ENCODE results near the gene SRRM3.
"Not testable (repeated sequence)": the region's sequence is repeated elsewhere in the genome, so short reads cannot be mapped to it uniquely, and the experiment has no call there.

SRRM3 gene

GRCh38 chr7:76233538-76234281 lies 32.0 kb downstream of the SRRM3 start:
- Mint-ChIP-seq H3K27me3 (peaks cover 89% of the 10 kb centered on the region), H3K27ac (no peak overlapping the region), H3K4me3 (no peak overlapping the region), H3K9me3 (no peaks in the 10 kb centered on the region), H3K4me1 (no peaks in the 10 kb centered on the region)
- DNase-seq (no peak), ATAC-seq (no peak)

DNA sequence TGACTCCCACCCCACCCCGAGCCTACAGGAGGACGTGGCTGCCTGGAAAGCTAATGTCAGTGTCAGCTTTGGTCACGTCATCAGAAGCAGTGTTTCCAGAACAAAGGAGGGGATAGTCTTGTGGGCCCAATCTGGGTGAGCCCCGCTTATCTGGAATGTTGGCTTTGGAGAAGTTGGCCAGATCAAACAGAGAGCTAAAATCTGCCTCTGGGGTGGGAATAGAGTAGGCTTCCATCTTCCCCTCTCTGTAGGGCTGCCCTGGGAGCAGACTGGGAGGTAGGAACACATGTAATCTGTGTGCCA lies 32.5 kb downstream of the SRRM3 start:
- Mint-ChIP-seq H3K27me3 (peaks cover 88% of the 10 kb centered on the region), H3K4me3 (peak overlapping the region; percentile 64 to 67), H3K9me3 (no peaks in the 10 kb centered on the region), H3K27ac (no peak overlapping the region), H3K4me1 (no peaks in the 10 kb centered on the region)
- ATAC-seq (no peak), DNase-seq (no peak)

DNA sequence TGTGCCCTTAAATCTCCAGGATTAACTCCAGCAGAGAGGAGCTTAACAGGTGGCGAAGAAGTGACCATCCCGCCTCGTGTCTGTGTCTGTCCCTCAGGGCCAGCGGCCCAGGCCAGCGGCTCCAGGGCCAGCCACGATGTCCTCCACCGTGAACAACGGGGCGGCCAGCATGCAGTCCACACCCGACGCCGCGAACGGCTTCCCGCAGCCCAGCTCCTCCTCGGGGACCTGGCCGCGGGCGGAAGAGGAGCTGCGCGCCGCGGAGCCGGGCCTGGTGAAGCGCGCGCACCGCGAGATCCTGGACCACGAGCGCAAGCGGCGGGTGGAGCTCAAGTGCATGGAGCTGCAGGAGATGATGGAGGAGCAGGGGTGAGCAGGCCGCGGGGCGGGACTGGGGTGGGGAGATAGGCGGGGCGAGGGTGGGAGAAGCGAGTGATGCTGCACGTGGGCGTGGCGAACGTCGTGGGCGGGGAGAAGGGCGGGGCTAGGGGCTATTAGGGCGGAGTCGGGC lies 33.3 kb downstream of the SRRM3 start:
- Mint-ChIP-seq H3K27ac (no peak overlapping the region), H3K9me3 (no peaks in the 10 kb centered on the region), H3K4me3 (peak overlapping the region; percentile 64 to 72), H3K27me3 (peaks cover 80% of the 10 kb centered on the region), H3K4me1 (no peaks in the 10 kb centered on the region)
- ATAC-seq (peak; percentile 93), DNase-seq (peak; percentile 65 to 74)

GRCh38 chr7:76236224-76236623 lies 34.5 kb downstream of the SRRM3 start:
- no peak overlapping the region for H3K4me3 Mint-ChIP-seq
- no peaks in the 10 kb centered on the region for H3K4me1 Mint-ChIP-seq
- DNase-seq (no peak), ATAC-seq (no peak)
- H3K27ac Mint-ChIP-seq, result no peak overlapping the region
- H3K27me3 Mint-ChIP-seq, result peaks cover 68% of the 10 kb centered on the region
- no peaks in the 10 kb centered on the region for H3K9me3 Mint-ChIP-seq

- no peak overlapping the region for H3K27ac Mint-ChIP-seq
Measured at GRCh38 chr7:76238326-76238725, 36.6 kb downstream of the SRRM3 start.

GRCh38 chr7:76241141-76241540 lies 39.4 kb downstream of the SRRM3 start:
- DNase-seq (no peak), ATAC-seq (no peak)
- Mint-ChIP-seq H3K4me1 (no peaks in the 10 kb centered on the region), H3K9me3 (no peaks in the 10 kb centered on the region), H3K27ac (no peak overlapping the region), H3K27me3 (peaks cover 41% of the 10 kb centered on the region), H3K4me3 (no peak overlapping the region)

More at GRCh38 chr7:76238326-76238725, 36.6 kb downstream of the SRRM3 start:
- ATAC-seq, result no peak
- Mint-ChIP-seq H3K27me3 (peaks cover 48% of the 10 kb centered on the region), H3K4me3 (no peak overlapping the region), H3K4me1 (no peaks in the 10 kb centered on the region), H3K9me3 (no peaks in the 10 kb centered on the region)
- DNase-seq, result no peak

- not testable (repeated sequence) for H3K9me3 Mint-ChIP-seq, H3K27ac Mint-ChIP-seq, H3K4me3 Mint-ChIP-seq, ATAC-seq, H3K4me1 Mint-ChIP-seq, DNase-seq
- H3K27me3 Mint-ChIP-seq, result peaks cover 31% of the 10 kb centered on the region
Measured at GRCh38 chr7:76242517-76243063, 40.9 kb downstream of the SRRM3 start.

- ATAC-seq, result no peak
- Mint-ChIP-seq H3K27ac (no peak overlapping the region), H3K27me3 (peaks cover 25% of the 10 kb centered on the region), H3K4me1 (no peaks in the 10 kb centered on the region), H3K9me3 (no peaks in the 10 kb centered on the region), H3K4me3 (no peak overlapping the region)
- DNase-seq, result no peak
Measured at GRCh38 chr7:76244781-76245391, 43.2 kb downstream of the SRRM3 start.

DNA sequence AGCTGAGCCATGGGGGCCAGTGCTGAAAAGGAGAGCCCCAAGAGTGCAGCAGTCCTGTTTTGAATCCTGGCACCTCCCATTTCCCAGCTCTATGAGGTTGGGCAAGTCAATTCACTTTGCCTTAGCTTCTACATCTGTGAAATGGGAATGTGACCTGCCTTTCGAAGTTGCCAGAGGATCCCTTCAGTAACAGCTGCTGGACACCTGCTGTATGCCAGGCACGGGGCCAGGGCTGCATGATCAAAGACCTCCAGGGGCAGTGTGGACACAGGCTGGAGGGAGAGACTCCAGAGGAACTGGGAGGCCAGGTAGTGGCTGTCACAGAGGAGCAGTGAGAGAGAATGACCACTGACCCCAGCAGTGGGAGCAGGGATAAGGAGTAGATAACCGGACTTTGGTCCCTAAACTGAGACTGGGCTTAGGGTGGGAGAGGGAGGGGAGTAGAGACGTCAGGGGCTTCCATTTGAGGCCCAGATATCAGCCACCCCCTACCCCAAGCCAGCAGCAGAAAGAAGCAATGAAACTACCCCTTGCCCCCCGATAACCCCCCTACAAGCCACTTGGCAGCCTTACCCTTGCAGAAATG lies 45.2 kb downstream of the SRRM3 start:
- no peak overlapping the region for H3K27ac Mint-ChIP-seq
- no peak for ATAC-seq

GRCh38 chr7:76247938-76248337 lies 46.2 kb downstream of the SRRM3 start:
- Mint-ChIP-seq H3K9me3 (no peaks in the 10 kb centered on the region), H3K4me1 (no peaks in the 10 kb centered on the region), H3K27me3 (peaks cover 25% of the 10 kb centered on the region), H3K27ac (no peak overlapping the region), H3K4me3 (no peak overlapping the region)
- DNase-seq (no peak), ATAC-seq (no peak)

More for the DNA sequence above, 45.2 kb downstream of the SRRM3 start:
- peaks cover 25% of the 10 kb centered on the region for H3K27me3 Mint-ChIP-seq
- H3K9me3 Mint-ChIP-seq, result no peaks in the 10 kb centered on the region
- DNase-seq, result no peak
- H3K4me1 Mint-ChIP-seq, result no peaks in the 10 kb centered on the region
- H3K4me3 Mint-ChIP-seq, result no peak overlapping the region

DNA sequence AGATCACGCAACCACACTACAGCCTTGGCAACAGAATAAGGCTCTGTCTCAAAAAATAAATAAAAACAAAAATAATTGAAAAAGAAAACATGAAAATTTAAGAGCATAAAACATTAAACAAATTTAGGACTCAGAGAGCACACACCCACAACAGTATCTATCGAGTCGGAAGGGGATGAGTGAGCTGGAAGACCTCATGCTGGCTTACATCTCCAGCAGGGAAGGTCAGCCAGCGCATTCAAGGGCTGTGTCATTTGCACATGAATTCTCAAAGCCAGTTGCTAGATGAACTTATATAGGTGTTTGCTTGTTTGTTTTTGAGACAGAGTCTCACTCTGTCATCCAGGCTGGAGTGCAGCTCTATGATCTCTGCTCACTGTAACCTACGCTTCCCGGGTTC lies 50.3 kb downstream of the SRRM3 start:
- Mint-ChIP-seq H3K27ac (no peak overlapping the region), H3K4me1 (no peaks in the 10 kb centered on the region), H3K4me3 (no peak overlapping the region), H3K27me3 (peaks cover 22% of the 10 kb centered on the region), H3K9me3 (no peaks in the 10 kb centered on the region)
- DNase-seq, result no peak
- ATAC-seq, result no peak

GRCh38 chr7:76254781-76255180 lies 53.1 kb downstream of the SRRM3 start:
- peaks cover 39% of the 10 kb centered on the region for H3K27me3 Mint-ChIP-seq
- H3K9me3 Mint-ChIP-seq, result no peaks in the 10 kb centered on the region
- no peak overlapping the region for H3K4me3 Mint-ChIP-seq
- no peaks in the 10 kb centered on the region for H3K4me1 Mint-ChIP-seq
- DNase-seq (no peak), ATAC-seq (no peak)
- H3K27ac Mint-ChIP-seq, result no peak overlapping the region

DNA sequence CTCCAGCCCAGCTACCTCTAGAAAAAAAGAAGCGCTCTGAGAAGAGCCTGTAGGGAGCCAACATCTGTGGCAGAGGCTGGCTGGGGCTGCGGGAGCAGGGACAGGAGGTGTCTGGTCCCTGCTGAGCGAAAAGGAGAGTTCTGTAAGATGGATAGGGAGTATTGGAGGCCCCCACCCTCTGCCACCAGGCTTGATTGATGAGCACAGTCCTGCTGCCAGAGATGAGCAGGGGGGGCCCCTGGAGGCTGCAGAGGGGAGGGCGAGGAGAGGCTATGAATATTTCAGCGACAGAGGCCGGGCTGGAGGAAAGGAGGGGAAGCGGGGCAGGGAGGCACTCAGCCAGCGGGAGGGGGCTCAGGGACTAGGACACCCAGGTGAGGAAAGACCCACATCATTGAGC lies 56.3 kb downstream of the SRRM3 start:
- Mint-ChIP-seq H3K27me3 (peaks cover 68% of the 10 kb centered on the region), H3K27ac (no peak overlapping the region), H3K4me3 (no peak overlapping the region), H3K9me3 (no peaks in the 10 kb centered on the region), H3K4me1 (peaks cover 6% of the 10 kb centered on the region)
- ATAC-seq (peak; percentile 45), DNase-seq (no peak)

DNA sequence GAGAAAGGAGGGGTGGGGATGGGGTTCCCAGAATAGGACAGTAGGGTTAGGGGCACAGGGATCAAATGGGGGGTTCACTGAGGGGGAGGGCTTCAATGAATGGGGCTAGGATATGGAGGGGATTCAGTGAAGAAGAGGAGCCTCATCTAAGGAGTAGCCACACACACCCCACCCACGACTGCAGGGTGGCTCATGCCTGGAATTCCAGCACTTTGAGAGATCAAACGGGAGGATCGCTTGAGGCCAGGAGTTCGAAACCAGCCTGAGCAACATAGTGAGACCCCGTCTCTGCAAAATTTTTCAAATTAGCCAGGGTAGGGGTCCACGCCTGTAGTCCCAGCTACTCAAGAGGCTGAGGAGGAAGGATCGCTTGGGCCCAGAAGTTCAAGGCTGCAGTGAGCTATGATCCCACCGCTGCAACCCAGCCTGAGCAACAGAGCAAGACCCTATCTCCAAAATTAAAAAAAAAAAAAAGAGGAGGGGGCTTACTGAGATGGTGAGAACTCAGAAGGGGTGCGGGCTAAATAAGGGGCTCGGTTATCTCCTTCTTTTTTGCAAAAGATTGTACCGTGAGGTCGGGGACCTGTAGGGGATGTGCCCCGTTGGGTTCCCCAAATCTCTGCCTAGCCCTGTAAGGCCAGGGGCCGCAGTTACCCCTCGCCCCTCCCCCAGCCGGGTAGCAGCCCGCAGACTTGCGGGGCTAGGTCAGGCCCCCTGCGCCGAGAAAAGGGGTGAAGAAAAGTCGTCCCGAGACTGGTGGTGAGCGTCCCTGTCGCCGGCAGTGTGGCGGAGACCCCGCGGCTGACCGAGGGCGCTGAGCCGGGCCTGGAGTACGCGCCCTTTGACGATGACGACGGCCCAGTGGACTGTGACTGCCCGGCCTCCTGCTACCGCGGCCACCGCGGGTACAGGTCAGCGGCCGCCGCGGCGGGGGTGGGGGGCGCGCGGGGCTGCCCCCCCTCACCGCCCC lies 57.7 kb downstream of the SRRM3 start:
- peak overlapping the region; percentile 19 to 44 for H3K4me3 Mint-ChIP-seq
- no peak for ATAC-seq
- peaks cover 74% of the 10 kb centered on the region for H3K27me3 Mint-ChIP-seq

GRCh38 chr7:76260171-76260703 lies 58.5 kb downstream of the SRRM3 start:
- ATAC-seq (peak; percentile 50), DNase-seq (peak; percentile 32 to 39)
- H3K9me3 Mint-ChIP-seq, result no peaks in the 10 kb centered on the region
- H3K4me3 Mint-ChIP-seq, result peak overlapping the region; percentile 29 to 46
- peaks cover 74% of the 10 kb centered on the region for H3K27me3 Mint-ChIP-seq
- H3K4me1 Mint-ChIP-seq, result peaks cover 6% of the 10 kb centered on the region
- H3K27ac Mint-ChIP-seq, result no peak overlapping the region

More for the DNA sequence above, 57.7 kb downstream of the SRRM3 start:
- Mint-ChIP-seq H3K9me3 (no peaks in the 10 kb centered on the region), H3K4me1 (peaks cover 6% of the 10 kb centered on the region), H3K27ac (no peak overlapping the region)
- no peak for DNase-seq

Data from stimulated activated naive CD8-positive, alpha-beta T cell treated with anti-CD3 and anti-CD28 coated beads, Interleukin-15, amount 100 ng/mL, for 72 hours (primary cell).